ENCODE measurements around the gene NOVA1. TPM values are rescaled to one million over a fixed set of nuclear protein-coding genes. Genes with fewer than 3 reads are reported as not detected.

Gene NOVA1
- total and polyA plus RNA-seq, 2 of the 13 experiments (the other 11 are each of a cell fraction or from before 2014, with no cell fraction given), result 0.13 TPM

GRCh38 chr14:26517771-26518170 lies 80.1 kb downstream of the NOVA1 start:
- H3K4me1 ChIP-seq (ENCODE audit: insufficient read depth, low read length), result no peaks in the 10 kb centered on the region
- H3K9ac ChIP-seq (ENCODE audit: insufficient read depth, low read depth, low read length), result no peak overlapping the region
- H3K27me3 ChIP-seq (ENCODE audit: control insufficient read depth in 1 of 2, insufficient read depth in 2 of 2, low read length in 2 of 2), result no peaks in the 10 kb centered on the region
- H3K4me3 ChIP-seq (replicated peaks in 1 of 3; ENCODE audit: insufficient read depth in 1 of 3, low read depth in 2 of 3, low read length in 3 of 3), result no peak overlapping the region
- peaks cover 52% of the 10 kb centered on the region for H3K9me3 ChIP-seq (ENCODE audit: low read length)
- BruUV-seq (replicated peaks), result no TSS peak
- ChIA-PET POLR2A (no interaction called here), CTCF (ENCODE audit: low intra/inter-chr PET ratio, low total read pairs) (no interaction called here)
- no peak overlapping the region for H3K4me2 ChIP-seq (ENCODE audit: low read depth, low read length)
- intact Hi-C loops (cut with micrococcal nuclease; ENCODE audit: unreplicated experiment), result no loop called here
- no peaks in the 10 kb centered on the region for H3K36me3 ChIP-seq (replicated peaks in 1 of 2; ENCODE audit: control insufficient read depth in 1 of 2, insufficient read depth in 2 of 2, low read length in 2 of 2)
- no peak for ATAC-seq
- no peak for FAIRE-seq
- in situ Hi-C loops (cut with HindIII; ENCODE audit: extremely low pct_ligation_motif_present, low pct_unique_long_range_greater_than_20kb), result no loop called here
- H3K79me2 ChIP-seq (ENCODE audit: insufficient read depth, low read length), result no peaks in the 10 kb centered on the region
- DNase-seq (ENCODE audit: low spot score), result no peak
- H3K27ac ChIP-seq (ENCODE audit: extremely low read length, insufficient read depth, low read length), result no peak overlapping the region
- H4K20me1 ChIP-seq (ENCODE audit: insufficient read depth, low read length), result no peaks in the 10 kb centered on the region
- H2AFZ ChIP-seq (ENCODE audit: low read length), result no peak overlapping the region
- TF ChIP-seq PAX8 (CRISPR knock-in tag; IDR thresholded peaks at IDR 0.05; ENCODE audit: borderline replicate concordance) (no peak), PCBP2 (optimal IDR thresholded peaks at IDR 0.05; ENCODE audit: low read depth, low read length, poor library complexity, severe bottlenecking) (no peak), SMARCE1 (IDR thresholded peaks at IDR 0.05; ENCODE audit: borderline replicate concordance) (no peak), PHF5A (CRISPR knock-in tag; IDR thresholded peaks at IDR 0.05; ENCODE audit: low read depth, unreplicated experiment) (no peak), ZNF432 (CRISPR knock-in tag; IDR thresholded peaks at IDR 0.05; ENCODE audit: borderline replicate concordance) (no peak), KMT2A (CRISPR knock-in tag; IDR thresholded peaks at IDR 0.05) (no peak), TOPORS (CRISPR knock-in tag; IDR thresholded peaks at IDR 0.05) (no peak), NBN (conservative IDR thresholded peaks at IDR 0.05) (no peak), ZNF891 (CRISPR knock-in tag; IDR thresholded peaks at IDR 0.05) (no peak), ARNTL (CRISPR knock-in tag; IDR thresholded peaks at IDR 0.05) (no peak), ZNF724P (CRISPR knock-in tag; IDR thresholded peaks at IDR 0.05; ENCODE audit: borderline replicate concordance) (no peak), MTF1 (CRISPR knock-in tag; IDR thresholded peaks at IDR 0.05) (no peak), RFXAP (CRISPR knock-in tag; IDR thresholded peaks at IDR 0.05; ENCODE audit: borderline replicate concordance) (no peak), ARNT (IDR thresholded peaks at IDR 0.05) (no peak), ATF4 (CRISPR knock-in tag; IDR thresholded peaks at IDR 0.05) (no peak), SMYD3 (CRISPR knock-in tag; IDR thresholded peaks at IDR 0.05) (no peak), HOXA5 (CRISPR knock-in tag; IDR thresholded peaks at IDR 0.05) (no peak), CENPT (CRISPR knock-in tag; IDR thresholded peaks at IDR 0.05; ENCODE audit: low read depth) (no peak), SUZ12 (IDR thresholded peaks at IDR 0.05; ENCODE audit: low read depth, low read length) (no peak)
- TF ChIP-seq, protein P1, sequence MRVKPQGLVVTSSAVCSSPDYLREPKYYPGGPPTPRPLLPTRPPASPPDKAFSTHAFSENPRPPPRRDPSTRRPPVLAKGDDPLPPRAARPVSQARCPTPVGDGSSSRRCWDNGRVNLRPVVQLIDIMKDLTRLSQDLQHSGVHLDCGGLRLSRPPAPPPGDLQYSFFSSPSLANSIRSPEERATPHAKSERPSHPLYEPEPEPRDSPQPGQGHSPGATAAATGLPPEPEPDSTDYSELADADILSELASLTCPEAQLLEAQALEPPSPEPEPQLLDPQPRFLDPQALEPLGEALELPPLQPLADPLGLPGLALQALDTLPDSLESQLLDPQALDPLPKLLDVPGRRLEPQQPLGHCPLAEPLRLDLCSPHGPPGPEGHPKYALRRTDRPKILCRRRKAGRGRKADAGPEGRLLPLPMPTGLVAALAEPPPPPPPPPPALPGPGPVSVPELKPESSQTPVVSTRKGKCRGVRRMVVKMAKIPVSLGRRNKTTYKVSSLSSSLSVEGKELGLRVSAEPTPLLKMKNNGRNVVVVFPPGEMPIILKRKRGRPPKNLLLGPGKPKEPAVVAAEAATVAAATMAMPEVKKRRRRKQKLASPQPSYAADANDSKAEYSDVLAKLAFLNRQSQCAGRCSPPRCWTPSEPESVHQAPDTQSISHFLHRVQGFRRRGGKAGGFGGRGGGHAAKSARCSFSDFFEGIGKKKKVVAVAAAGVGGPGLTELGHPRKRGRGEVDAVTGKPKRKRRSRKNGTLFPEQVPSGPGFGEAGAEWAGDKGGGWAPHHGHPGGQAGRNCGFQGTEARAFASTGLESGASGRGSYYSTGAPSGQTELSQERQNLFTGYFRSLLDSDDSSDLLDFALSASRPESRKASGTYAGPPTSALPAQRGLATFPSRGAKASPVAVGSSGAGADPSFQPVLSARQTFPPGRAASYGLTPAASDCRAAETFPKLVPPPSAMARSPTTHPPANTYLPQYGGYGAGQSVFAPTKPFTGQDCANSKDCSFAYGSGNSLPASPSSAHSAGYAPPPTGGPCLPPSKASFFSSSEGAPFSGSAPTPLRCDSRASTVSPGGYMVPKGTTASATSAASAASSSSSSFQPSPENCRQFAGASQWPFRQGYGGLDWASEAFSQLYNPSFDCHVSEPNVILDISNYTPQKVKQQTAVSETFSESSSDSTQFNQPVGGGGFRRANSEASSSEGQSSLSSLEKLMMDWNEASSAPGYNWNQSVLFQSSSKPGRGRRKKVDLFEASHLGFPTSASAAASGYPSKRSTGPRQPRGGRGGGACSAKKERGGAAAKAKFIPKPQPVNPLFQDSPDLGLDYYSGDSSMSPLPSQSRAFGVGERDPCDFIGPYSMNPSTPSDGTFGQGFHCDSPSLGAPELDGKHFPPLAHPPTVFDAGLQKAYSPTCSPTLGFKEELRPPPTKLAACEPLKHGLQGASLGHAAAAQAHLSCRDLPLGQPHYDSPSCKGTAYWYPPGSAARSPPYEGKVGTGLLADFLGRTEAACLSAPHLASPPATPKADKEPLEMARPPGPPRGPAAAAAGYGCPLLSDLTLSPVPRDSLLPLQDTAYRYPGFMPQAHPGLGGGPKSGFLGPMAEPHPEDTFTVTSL (CRISPR knock-in tag; IDR thresholded peaks at IDR 0.05; ENCODE audit: borderline replicate concordance), result no peak
